Kidney (tissue), 14 donors: ENCODE measurements around the gene ARID5B. TPM values are rescaled to one million over a fixed set of nuclear protein-coding genes. Genes with fewer than 3 reads are reported as not detected.

Source experiments
- DNase-seq, 5 donors: peaks; one replicate each; pipeline ENCODE4 v3.0.0-alpha.2; 2013 to 2020
- FAIRE-seq: peaks from 2 replicates; lab custom pipeline; 2012; peaks lifted over from hg19 to GRCh38; lab: Jason Lieb, UNC
- H3K27ac ChIP-seq, 2 donors: one replicate each; pipeline ENCODE4 v1.7.0; 2013; ENCODE audit warnings: low read depth in 2 of 2, low read length in 2 of 2, inconsistent platforms in 1 of 2
- H3K27me3 ChIP-seq: one replicate; pipeline ENCODE4 v1.7.1; 2013; ENCODE audit warnings: low read length, inconsistent platforms; ENCODE audit not compliant: control insufficient read depth, insufficient read depth
- H3K36me3 ChIP-seq, 3 donors: one replicate each; pipeline versions ENCODE4 v1.7.0 to v1.7.1; 2013; ENCODE audit warnings: low read length in 3 of 3, control low read depth in 1 of 3, inconsistent platforms in 1 of 3; ENCODE audit not compliant: insufficient read depth in 3 of 3, control insufficient read depth in 2 of 3
- H3K4me1 ChIP-seq, 3 donors: one replicate each; pipeline versions ENCODE4 v1.7.0 to v1.7.1; 2013; ENCODE audit warnings: low read length in 3 of 3, inconsistent platforms in 1 of 3, low read depth in 1 of 3; ENCODE audit not compliant: control insufficient read depth in 2 of 3, insufficient read depth in 2 of 3
- H3K4me3 ChIP-seq, 3 donors: one replicate each; pipeline versions ENCODE4 v1.7.0 to v1.8.1; 2013; ENCODE audit warnings: low read length in 3 of 3, control low read depth in 1 of 3, inconsistent platforms in 1 of 3
- H3K9ac ChIP-seq, 3 donors: one replicate each; pipeline versions ENCODE4 v1.7.0 to v1.7.1; 2013; ENCODE audit warnings: low read length in 3 of 3, control low read depth in 1 of 3, inconsistent platforms in 1 of 3
- H3K9me3 ChIP-seq, 3 donors: one replicate each; pipeline versions ENCODE4 v1.7.0 to v1.7.1; 2013; ENCODE audit warnings: low read length in 3 of 3, control low read depth in 1 of 3, inconsistent platforms in 1 of 3; ENCODE audit not compliant: control insufficient read depth in 2 of 3, insufficient read depth in 1 of 3
- CTCF ChIP-seq: IDR thresholded peaks from 3 replicates; pipeline ENCODE4 v1.5.1; 2012; ENCODE audit warnings: mild to moderate bottlenecking, moderate library complexity, borderline replicate concordance; ENCODE audit not compliant: insufficient read depth; ENCODE audit errors: extremely low read depth
- intact Hi-C: fragments of 100-400 bp; cut with DNase I; formaldehyde crosslinking; loops from one replicate; pipeline ENCODE4 v1.11.1; 2022
- polyA plus RNA-seq: library from polyadenylated mRNA; stranded (reverse); fragments of 350-450 nt; fragmentation: Illumina TruSeq; extraction: RNeasy Lipid Tissue Mini Kit (QIAGEN cat#74804); gene quantifications from one replicate; pipeline ENCODE4 v1.2.3, GENCODE V29; 2014; ENCODE audit warnings: low read depth, low replicate concordance; ENCODE audit not compliant: insufficient read depth
- total RNA-seq: library from RNA; stranded (reverse); fragmentation: NEBNext Ultra II Directional; extraction: Animal tissue kit (Norgen Biotek cat#: 25700); gene quantifications from one replicate; pipeline ENCODE4 v1.2.1, GENCODE V29; 2021
- donor health status: control.
- donor health status: control.
- donor health status: control.
- donor health status: control.
- donor health status: control.
- donor health status: DM: yes; HTN: yes; CAD: no.
- donor health status: Normal renal cell carcinoma (clear cell type).

Gene ARID5B
- total and polyA plus RNA-seq, 2 donors from 2014 or later: 8.6 to 77.9 TPM

GRCh38 chr10:62048919-62049623 is 147.6 kb downstream of the ARID5B start:
- H3K27me3 ChIP-seq: no peaks in the 10 kb centered on the region
- H3K27ac ChIP-seq: peak overlapping the region; percentile 96 to 98
- H3K9ac ChIP-seq: peak overlapping the region; percentile 70 to 96 (median 84)
- TF ChIP-seq CTCF: no peak
- H3K4me3 ChIP-seq: peak overlapping the region; percentile 73 to 91 (median 86)
- peak; percentile 94 to 98 (median 96) for DNase-seq
- H3K4me1 ChIP-seq: peaks cover 20 to 69% (median 36%) of the 10 kb centered on the region in 3 donors
- peaks cover 10 to 23% (median 10%) of the 10 kb centered on the region in 3 donors for H3K36me3 ChIP-seq
- no peak for FAIRE-seq
- H3K9me3 ChIP-seq: no peaks in the 10 kb centered on the region
- intact Hi-C loops: no loop called here

GRCh38 chr10:62049624-62050345 is 148.3 kb downstream of the ARID5B start:
- DNase-seq (peak in 1 of 5 donors; percentile 69), FAIRE-seq (no peak)
- peak overlapping the region; percentile 73 to 91 (median 86) for H3K4me3 ChIP-seq
- no peaks in the 10 kb centered on the region for H3K9me3 ChIP-seq
- intact Hi-C loops: no loop called here
- H3K27ac ChIP-seq: peak overlapping the region; percentile 96 to 98
- H3K27me3 ChIP-seq: no peaks in the 10 kb centered on the region
- peaks cover 10 to 23% (median 10%) of the 10 kb centered on the region in 3 donors for H3K36me3 ChIP-seq
- H3K4me1 ChIP-seq: peaks cover 23 to 68% (median 38%) of the 10 kb centered on the region in 3 donors
- peak overlapping the region; percentile 70 to 96 (median 84) for H3K9ac ChIP-seq
- TF ChIP-seq CTCF: no peak

- Histone ChIP-seq H3K9ac (peak overlapping the region; percentile 70 to 96 (median 84)), H3K27me3 (no peaks in the 10 kb centered on the region), H3K9me3 (no peaks in the 10 kb centered on the region), H3K4me3 (peak overlapping the region; percentile 73 to 91 (median 86)), H3K36me3 (peaks cover 10 to 23% (median 10%) of the 10 kb centered on the region in 3 donors), H3K4me1 (peaks cover 23 to 68% (median 38%) of the 10 kb centered on the region in 3 donors), H3K27ac (peak overlapping the region; percentile 96 to 98)
- FAIRE-seq (no peak), DNase-seq (no peak)
- intact Hi-C loops: no loop called here
- no peak for TF ChIP-seq CTCF
Observed at GRCh38 chr10:62050346-62050892, 148.9 kb downstream of the ARID5B start.
